Measurements from ENCODE around the gene KLF14. TPM values are rescaled to one million over a fixed set of nuclear protein-coding genes. Genes with fewer than 3 reads are reported as not detected.

Gene KLF14
- total and polyA plus RNA-seq, 4 experiments from 2014 or later, result not detected

GRCh38 chr7:130756316-130756715 is 22.3 kb upstream of the KLF14 start:
- no peak for DNase-seq
- Mint-ChIP-seq H3K4me1 (no peaks in the 10 kb centered on the region), H3K4me3 (no peak overlapping the region), H3K27me3 (peaks cover 0 to 9% of the 10 kb centered on the region in 2 donors), H3K27ac (no peak overlapping the region), H3K36me3 (no peaks in the 10 kb centered on the region), H3K9me3 (no peaks in the 10 kb centered on the region)
- Histone ChIP-seq H3K4me1 (ENCODE audit: insufficient read depth, low read length) (no peaks in the 10 kb centered on the region), H3K4me3 (ENCODE audit: low read length in 2 of 2) (no peak overlapping the region), H3K27me3 (ENCODE audit: insufficient read depth, low read length) (no peaks in the 10 kb centered on the region), H3K36me3 (ENCODE audit: insufficient read depth, low read length) (no peaks in the 10 kb centered on the region), H3K27ac (ENCODE audit: low read depth, low read length) (no peak overlapping the region), H3K9me3 (ENCODE audit: control insufficient read depth in 1 of 2, low read length in 2 of 2) (no peaks in the 10 kb centered on the region)
- intact Hi-C loops (cut with micrococcal nuclease), result no loop called here
- ChIA-PET CTCF (ENCODE audit: partially characterized antibody) (interaction anchor here (1.0 to 3.2 kb wide), 5 partner anchors 11 to 684 kb away, joined by 3 to 35 read pairs (median 9); partner anchors contain the start of gene TMEM209), POLR2A (ENCODE audit: partially characterized antibody) (no interaction called here)

DNA sequence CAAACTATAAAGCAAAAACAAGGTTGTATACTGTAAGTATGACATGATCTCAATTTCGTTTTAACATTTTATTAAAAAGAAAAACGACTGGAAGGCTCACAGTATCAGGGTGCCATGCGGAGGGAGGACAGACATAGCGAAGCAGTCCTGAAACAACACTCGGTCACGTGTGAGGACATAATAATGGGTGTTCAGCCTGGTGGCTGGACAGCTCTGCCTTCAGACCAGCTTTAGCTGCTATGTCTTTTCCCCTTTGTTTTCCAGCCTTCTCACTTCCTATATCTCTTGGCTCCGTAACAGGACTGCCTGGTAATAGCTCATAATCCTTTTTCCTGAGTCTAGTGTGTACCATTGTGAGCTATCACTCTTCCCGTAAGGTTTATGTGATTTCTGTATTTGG is 18.4 kb upstream of the KLF14 start:
- intact Hi-C loops (cut with micrococcal nuclease), result no loop called here
- no peaks in the 10 kb centered on the region for H3K4me1 Mint-ChIP-seq
- POLR2A ChIA-PET (ENCODE audit: partially characterized antibody), result no interaction called here

GRCh38 chr7:130750755-130751154 is 16.7 kb upstream of the KLF14 start:
- no peak overlapping the region for H3K4me3 ChIP-seq (ENCODE audit: low read length in 2 of 2)
- Mint-ChIP-seq H3K9me3 (no peaks in the 10 kb centered on the region), H3K27me3 (peaks cover 8 to 9% of the 10 kb centered on the region in 2 donors), H3K4me3 (no peak overlapping the region), H3K36me3 (no peaks in the 10 kb centered on the region), H3K27ac (no peak overlapping the region), H3K4me1 (no peaks in the 10 kb centered on the region)
- no peaks in the 10 kb centered on the region for H3K36me3 ChIP-seq (ENCODE audit: insufficient read depth, low read length)
- POLR2A ChIA-PET (ENCODE audit: partially characterized antibody), result no interaction called here
- no peak overlapping the region for H3K27ac ChIP-seq (ENCODE audit: low read depth, low read length)
- no peaks in the 10 kb centered on the region for H3K4me1 ChIP-seq (ENCODE audit: insufficient read depth, low read length)
- intact Hi-C loops (cut with micrococcal nuclease), result no loop called here
- CTCF ChIA-PET (ENCODE audit: partially characterized antibody), result no interaction called here
- H3K9me3 ChIP-seq (ENCODE audit: control insufficient read depth in 1 of 2, low read length in 2 of 2), result no peaks in the 10 kb centered on the region
- peaks cover 5% of the 10 kb centered on the region for H3K27me3 ChIP-seq (ENCODE audit: insufficient read depth, low read length)
- DNase-seq, result no peak

More for the DNA sequence above, 18.4 kb upstream of the KLF14 start:
- Mint-ChIP-seq H3K9me3 (no peaks in the 10 kb centered on the region), H3K27me3 (peaks cover 6 to 9% of the 10 kb centered on the region in 2 donors), H3K27ac (no peak overlapping the region), H3K4me3 (no peak overlapping the region), H3K36me3 (no peaks in the 10 kb centered on the region)
- CTCF ChIA-PET (ENCODE audit: partially characterized antibody), result no interaction called here
- H3K27ac ChIP-seq (ENCODE audit: low read depth, low read length), result no peak overlapping the region
- H3K4me3 ChIP-seq (ENCODE audit: low read length in 2 of 2), result no peak overlapping the region
- DNase-seq, result no peak
- H3K9me3 ChIP-seq (ENCODE audit: control insufficient read depth in 1 of 2, low read length in 2 of 2), result no peaks in the 10 kb centered on the region
- no peaks in the 10 kb centered on the region for H3K36me3 ChIP-seq (ENCODE audit: insufficient read depth, low read length)
- peaks cover 5% of the 10 kb centered on the region for H3K27me3 ChIP-seq (ENCODE audit: insufficient read depth, low read length)
- no peaks in the 10 kb centered on the region for H3K4me1 ChIP-seq (ENCODE audit: insufficient read depth, low read length)

GRCh38 chr7:130748531-130749389 is 14.8 kb upstream of the KLF14 start:
- H3K27me3 ChIP-seq (ENCODE audit: insufficient read depth, low read length), result peaks cover 12% of the 10 kb centered on the region
- Mint-ChIP-seq H3K27ac (no peak overlapping the region), H3K9me3 (no peaks in the 10 kb centered on the region), H3K4me3 (no peak overlapping the region), H3K36me3 (no peaks in the 10 kb centered on the region), H3K27me3 (peaks cover 11 to 14% of the 10 kb centered on the region in 2 donors), H3K4me1 (no peaks in the 10 kb centered on the region)
- POLR2A ChIA-PET (ENCODE audit: partially characterized antibody), result no interaction called here
- H3K36me3 ChIP-seq (ENCODE audit: insufficient read depth, low read length), result no peaks in the 10 kb centered on the region
- CTCF ChIA-PET (ENCODE audit: partially characterized antibody), result interaction anchor here (1.5 kb wide), 1 partner anchor 9 kb away, joined by 5 read pairs; no protein-coding TSS in a partner anchor
- intact Hi-C loops (cut with micrococcal nuclease), result no loop called here
- H3K4me1 ChIP-seq (ENCODE audit: insufficient read depth, low read length), result no peaks in the 10 kb centered on the region
- H3K27ac ChIP-seq (ENCODE audit: low read depth, low read length), result no peak overlapping the region
- DNase-seq, result no peak
- no peaks in the 10 kb centered on the region for H3K9me3 ChIP-seq (ENCODE audit: control insufficient read depth in 1 of 2, low read length in 2 of 2)
- no peak overlapping the region for H3K4me3 ChIP-seq (ENCODE audit: low read length in 2 of 2)

DNA sequence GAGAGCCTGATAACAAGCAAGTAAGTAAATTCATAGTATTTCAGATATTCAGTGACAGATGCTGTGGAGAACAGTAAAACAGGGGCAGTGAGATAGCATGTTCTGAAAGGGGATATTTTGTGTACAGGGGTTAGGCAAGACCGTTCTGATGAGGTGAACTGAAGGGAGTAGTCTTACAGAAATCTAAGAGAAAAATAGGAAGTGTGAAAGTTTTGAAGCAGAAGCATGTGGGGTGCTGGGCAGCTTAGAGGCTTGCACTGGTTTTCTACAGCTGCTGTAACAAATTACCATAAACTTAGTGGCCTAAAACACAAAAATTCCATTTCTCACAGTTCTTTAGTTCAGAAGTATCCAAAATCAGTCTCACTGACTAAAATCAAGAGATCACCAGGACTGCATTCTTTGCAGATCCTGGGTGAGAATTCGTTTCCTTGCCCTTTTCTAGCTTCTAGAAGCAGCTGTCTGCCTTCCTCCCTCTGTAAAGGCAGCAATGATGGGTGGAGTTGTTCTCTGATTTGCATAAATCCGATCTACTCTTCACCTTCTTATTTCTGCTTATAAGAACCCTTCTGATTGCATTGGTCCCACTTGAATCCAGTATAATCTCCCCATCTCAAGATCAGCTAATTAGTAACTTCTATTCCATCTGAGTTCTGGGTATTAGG is 7.5 kb upstream of the KLF14 start:
- peaks cover 22 to 28% of the 10 kb centered on the region in 2 donors for H3K27me3 Mint-ChIP-seq
- no peaks in the 10 kb centered on the region for H3K4me1 ChIP-seq (ENCODE audit: insufficient read depth, low read length)
- H3K27me3 ChIP-seq (ENCODE audit: insufficient read depth, low read length), result peaks cover 63% of the 10 kb centered on the region
- no peak overlapping the region for H3K27ac Mint-ChIP-seq
- H3K9me3 ChIP-seq (ENCODE audit: control insufficient read depth in 1 of 2, low read length in 2 of 2), result no peaks in the 10 kb centered on the region
- no peaks in the 10 kb centered on the region for H3K36me3 Mint-ChIP-seq
- no peak overlapping the region for H3K4me3 ChIP-seq (ENCODE audit: low read length in 2 of 2)
- no peaks in the 10 kb centered on the region for H3K4me1 Mint-ChIP-seq
- ChIA-PET CTCF (ENCODE audit: partially characterized antibody) (interaction anchor here (2.1 kb wide), 1 partner anchor 17 kb away, joined by 9 read pairs; no protein-coding TSS in a partner anchor), POLR2A (ENCODE audit: partially characterized antibody) (no interaction called here)
- no peak overlapping the region for H3K27ac ChIP-seq (ENCODE audit: low read depth, low read length)
- H3K4me3 Mint-ChIP-seq, result no peak overlapping the region
- intact Hi-C loops (cut with micrococcal nuclease), result no loop called here
- no peak for DNase-seq
- H3K36me3 ChIP-seq (ENCODE audit: insufficient read depth, low read length), result no peaks in the 10 kb centered on the region
- H3K9me3 Mint-ChIP-seq, result peaks cover 0 to 8% (median 0%) of the 10 kb centered on the region in 8 donors

- H3K4me1 ChIP-seq (ENCODE audit: insufficient read depth, low read length), result no peaks in the 10 kb centered on the region
- H3K9me3 ChIP-seq (ENCODE audit: control insufficient read depth in 1 of 2, low read length in 2 of 2), result no peaks in the 10 kb centered on the region
- no peak overlapping the region for H3K4me3 ChIP-seq (ENCODE audit: low read length in 2 of 2)
- peaks cover 0 to 12% (median 0%) of the 10 kb centered on the region in 8 donors for H3K9me3 Mint-ChIP-seq
- intact Hi-C loops (cut with micrococcal nuclease), result no loop called here
- H3K4me1 Mint-ChIP-seq, result no peaks in the 10 kb centered on the region
- CTCF ChIA-PET (ENCODE audit: partially characterized antibody), result no interaction called here
- POLR2A ChIA-PET (ENCODE audit: partially characterized antibody), result no interaction called here
- no peak for DNase-seq
- H3K27ac ChIP-seq (ENCODE audit: low read depth, low read length), result no peak overlapping the region
- peaks cover 71% of the 10 kb centered on the region for H3K27me3 ChIP-seq (ENCODE audit: insufficient read depth, low read length)
- H3K36me3 Mint-ChIP-seq, result no peaks in the 10 kb centered on the region
- H3K27ac Mint-ChIP-seq, result no peak overlapping the region
- H3K4me3 Mint-ChIP-seq, result no peak overlapping the region
- H3K27me3 Mint-ChIP-seq, result peaks cover 26 to 35% of the 10 kb centered on the region in 2 donors
- H3K36me3 ChIP-seq (ENCODE audit: insufficient read depth, low read length), result no peaks in the 10 kb centered on the region
Observed at GRCh38 chr7:130740606-130741005, 6.6 kb upstream of the KLF14 start.

DNA sequence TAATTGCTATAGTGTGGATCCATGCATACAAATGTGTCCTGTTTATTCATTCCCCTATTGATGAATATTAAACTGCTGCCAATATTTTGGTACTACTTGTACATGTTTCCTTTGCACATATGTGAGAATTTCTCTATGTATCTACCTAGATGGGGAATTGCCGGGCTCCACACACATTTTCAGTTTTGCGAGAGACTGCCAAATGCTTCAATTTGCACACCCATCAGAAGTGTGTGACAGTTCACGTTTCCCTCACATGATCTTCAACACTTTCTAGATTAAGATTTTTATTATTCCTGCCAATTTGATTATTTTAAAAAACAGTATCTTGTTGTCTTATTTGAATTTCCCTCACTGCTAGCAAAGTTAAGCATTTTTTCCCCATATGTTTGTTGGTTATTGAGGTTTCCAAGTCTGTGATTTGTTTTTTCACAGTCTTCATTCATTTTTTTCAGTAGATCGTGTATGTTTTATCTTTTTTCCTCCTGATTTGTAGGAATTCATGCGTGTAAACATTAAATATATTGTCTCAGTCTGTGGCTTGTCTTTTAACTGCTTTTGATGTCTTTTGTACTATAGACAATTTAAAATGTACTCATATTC is 2.4 kb upstream of the KLF14 start:
- ChIA-PET CTCF (ENCODE audit: partially characterized antibody) (no interaction called here), POLR2A (ENCODE audit: partially characterized antibody) (no interaction called here)
- peaks cover 2 to 14% (median 6%) of the 10 kb centered on the region in 4 donors for H3K4me1 Mint-ChIP-seq
- peaks cover 70% of the 10 kb centered on the region for H3K27me3 ChIP-seq (ENCODE audit: insufficient read depth, low read length)
- H3K4me3 Mint-ChIP-seq, result no peak overlapping the region
- H3K4me3 ChIP-seq (ENCODE audit: low read length in 2 of 2), result no peak overlapping the region
- DNase-seq, result no peak
- H3K36me3 ChIP-seq (ENCODE audit: insufficient read depth, low read length), result no peaks in the 10 kb centered on the region
- peaks cover 7% of the 10 kb centered on the region for H3K4me1 ChIP-seq (ENCODE audit: insufficient read depth, low read length)
- H3K27me3 Mint-ChIP-seq, result peaks cover 37 to 49% of the 10 kb centered on the region in 2 donors
- no peak overlapping the region for H3K27ac ChIP-seq (ENCODE audit: low read depth, low read length)
- no peak overlapping the region for H3K27ac Mint-ChIP-seq
- intact Hi-C loops (cut with micrococcal nuclease), result no loop called here
- H3K9me3 Mint-ChIP-seq, result peaks cover 0 to 31% (median 16%) of the 10 kb centered on the region in 8 donors
- no peaks in the 10 kb centered on the region for H3K9me3 ChIP-seq (ENCODE audit: control insufficient read depth in 1 of 2, low read length in 2 of 2)
- H3K36me3 Mint-ChIP-seq, result peaks cover 0 to 9% of the 10 kb centered on the region in 2 donors
